GF-D8 (cell line): ENCODE results near the gene DCAF12.
"Not testable (repeated sequence)": the region's sequence is repeated elsewhere in the genome, so short reads cannot be mapped to it uniquely, and the experiment has no call there.

Experiments used
- DNase-seq: peaks from one replicate; lab custom pipeline; 2025; lab: John Stamatoyannopoulos, UW

DCAF12 gene

GRCh38 chr9:34126207-34127034, at the start of gene DCAF12:
Gene DCAF12, minus strand, starts transcription at chr9:34126698. Its CDS starts 267 bp downstream, at chr9:34126431.
- DNase-seq: peak; percentile 80

- DNase-seq: no peak
These were observed 49.6 kb upstream of the DCAF12 start for GRCh38 chr9:34176089-34176488.

- peak; percentile 90 for DNase-seq
These were observed 45.4 kb upstream of the DCAF12 start for GRCh38 chr9:34171753-34172535.

- no peak for DNase-seq
These were observed 43.9 kb upstream of the DCAF12 start for GRCh38 chr9:34170237-34170991.

- no peak for DNase-seq
These were observed 42.6 kb upstream of the DCAF12 start for GRCh38 chr9:34169125-34169524.

GRCh38 chr9:34163434-34163833, 36.9 kb upstream of the DCAF12 start:
- DNase-seq: no peak

- DNase-seq: no peak
These were observed 31.9 kb upstream of the DCAF12 start for GRCh38 chr9:34158362-34158869.

GRCh38 chr9:34157898-34158297, 31.4 kb upstream of the DCAF12 start:
- no peak for DNase-seq

- DNase-seq: no peak
These were observed 30.8 kb upstream of the DCAF12 start for GRCh38 chr9:34157318-34157717.

GRCh38 chr9:34154057-34154456, 27.6 kb upstream of the DCAF12 start:
- DNase-seq: no peak

GRCh38 chr9:34151398-34151797, 24.9 kb upstream of the DCAF12 start:
- no peak for DNase-seq

GRCh38 chr9:34145165-34145564, 18.7 kb upstream of the DCAF12 start:
- DNase-seq: no peak

GRCh38 chr9:34143116-34143515, 16.6 kb upstream of the DCAF12 start:
- peak; percentile 54 for DNase-seq

GRCh38 chr9:34140853-34141252, 14.4 kb upstream of the DCAF12 start:
- DNase-seq: no peak

GRCh38 chr9:34139477-34140146, 13.1 kb upstream of the DCAF12 start:
- peak; percentile 64 for DNase-seq

GRCh38 chr9:34138644-34139043, 12.1 kb upstream of the DCAF12 start:
- DNase-seq: not testable (repeated sequence)

GRCh38 chr9:34134521-34134920, 8.0 kb upstream of the DCAF12 start:
- no peak for DNase-seq

GRCh38 chr9:34133436-34133949, 7.0 kb upstream of the DCAF12 start:
- DNase-seq: no peak

- no peak for DNase-seq
These were observed 5.1 kb upstream of the DCAF12 start for GRCh38 chr9:34131571-34131970.

GRCh38 chr9:34127035-34127948, 794 bp upstream of the DCAF12 start:
- no peak for DNase-seq
